HepG2 (cell line): ENCODE measurements around the gene FITM2. TPM values are rescaled to one million over a fixed set of nuclear protein-coding genes. Genes with fewer than 3 reads are reported as not detected.

Source experiments
- ATAC-seq: fragments of 200-7000 bp; cut with Tn5 transposase; 3 replicates; pipeline ENCODE4 v1.9.1; 2020; ENCODE audit warnings: mild to moderate bottlenecking, moderate library complexity
- BruUV-seq: library from RNA; stranded (reverse); fragments of 400-500 nt; replicated peaks from 2 replicates; lab custom pipeline; 2021; lab: Mats Ljungman, UMichigan
- CTCF ChIA-PET: fragments of 300-600 bp; formaldehyde crosslinking; extraction: SDS; loops from one replicate; lab custom pipeline; 2021; ENCODE audit warnings: low total read pairs, inconsistent platforms, low intra/inter-chr PET ratio; lab: Yijun Ruan, JAX
- POLR2A ChIA-PET: fragments of 350-600 bp; sonication (Branson Sonifier 250); formaldehyde crosslinking; loops from one replicate; lab custom pipeline; 2020; ENCODE audit warnings: antibody characterized with exemption, inconsistent platforms; lab: Yijun Ruan, JAX
- DNase-seq: peaks from one replicate; pipeline ENCODE4 v3.0.0-alpha.2; 2015; ENCODE audit warnings: low spot score
- FAIRE-seq: peaks from 3 replicates; lab custom pipeline; 2011; peaks lifted over from hg19 to GRCh38; lab: Jason Lieb, UNC
- H2AFZ ChIP-seq: one replicate; pipeline ENCODE4 v1.6.1; 2011; ENCODE audit warnings: low read length, inconsistent platforms
- H3K27ac ChIP-seq: fragments of 300-600 bp; 3 replicates; pipeline ENCODE4 v1.8.0; 2011; ENCODE audit warnings: mixed run types, mild to moderate bottlenecking, mixed read lengths, low read length, inconsistent platforms; ENCODE audit not compliant: insufficient read depth; ENCODE audit errors: extremely low read length
- H3K27me3 ChIP-seq, 2 experiments: fragments of 200-600 bp in 1 of 2; 2 replicates in 1 of 2; 3 replicates in 1 of 2; pipeline versions ENCODE4 v1.6.0 to v1.8.0; 2011; ENCODE audit warnings: low read length in 2 of 2, mild to moderate bottlenecking in 2 of 2, moderate library complexity in 2 of 2, inconsistent platforms in 1 of 2; ENCODE audit not compliant: insufficient read depth in 2 of 2, control insufficient read depth in 1 of 2
- H3K36me3 ChIP-seq, 2 experiments: fragments of 200-600 bp in 1 of 2; replicated peaks in 1 of 2; 2 replicates in 1 of 2; 3 replicates in 1 of 2; pipeline versions ENCODE4 v1.5.1 to v1.8.0; 2011; ENCODE audit warnings: low read length in 2 of 2, inconsistent platforms in 1 of 2; ENCODE audit not compliant: insufficient read depth in 2 of 2, control insufficient read depth in 1 of 2
- H3K4me1 ChIP-seq: 2 replicates; pipeline ENCODE4 v1.5.1; 2012; ENCODE audit warnings: low read length, inconsistent platforms; ENCODE audit not compliant: insufficient read depth
- H3K4me2 ChIP-seq: 2 replicates; pipeline ENCODE4 v1.6.0; 2011; ENCODE audit warnings: low read depth, low read length, inconsistent platforms
- H3K4me3 ChIP-seq, 3 experiments: fragments of 200-600 bp in 1 of 3; sonication (generic), shearing (Covaris generic) in 1 of 3; replicated peaks in 1 of 3; 2 replicates each; pipeline ENCODE4 v1.5.1; 2011 to 2016; ENCODE audit warnings: low read length in 3 of 3, inconsistent platforms in 2 of 3, low read depth in 2 of 3, mild to moderate bottlenecking in 2 of 3, control low read depth in 1 of 3, mixed read lengths in 1 of 3; ENCODE audit not compliant: insufficient read depth in 1 of 3
- H3K79me2 ChIP-seq: one replicate; pipeline ENCODE4 v1.6.1; 2011; ENCODE audit warnings: low read length, inconsistent platforms; ENCODE audit not compliant: insufficient read depth
- H3K9ac ChIP-seq: 2 replicates; pipeline ENCODE4 v1.6.0; 2011; ENCODE audit warnings: mild to moderate bottlenecking, low read depth, low read length, inconsistent platforms; ENCODE audit not compliant: insufficient read depth
- H3K9me3 ChIP-seq: 2 replicates; pipeline ENCODE4 v1.5.1; 2012; ENCODE audit warnings: mild to moderate bottlenecking, low read length
- H4K20me1 ChIP-seq: 2 replicates; pipeline ENCODE4 v1.6.0; 2011; ENCODE audit warnings: inconsistent platforms, mild to moderate bottlenecking, low read length, moderate library complexity; ENCODE audit not compliant: insufficient read depth
- ARNTL ChIP-seq: sonication (generic); formaldehyde crosslinking; IDR thresholded peaks from 2 replicates; pipeline ENCODE4 v1.4.0; 2020; ENCODE audit warnings: mild to moderate bottlenecking, missing genetic modification reagents
- EHMT2 ChIP-seq: fragments of 200-600 bp; sonication (generic); IDR thresholded peaks from 2 replicates; pipeline ENCODE4 v1.7.0; 2017; ENCODE audit warnings: antibody characterized with exemption, low read depth, low read length, borderline replicate concordance
- FOXA1 ChIP-seq, 2 experiments: fragments of 450-650 bp in 1 of 2; sonication (generic) in 1 of 2; formaldehyde crosslinking in 1 of 2; IDR thresholded peaks; 2 replicates each; pipeline versions ENCODE4 v1.4.0 to v1.6.1; 2016 to 2020; ENCODE audit warnings: missing genetic modification reagents in 1 of 2
- FOXO4 ChIP-seq: sonication (generic); formaldehyde crosslinking; conservative IDR thresholded peaks from 2 replicates; pipeline ENCODE4 v1.8.1; 2023; ENCODE audit warnings: missing genetic modification reagents
- GTF2F1 ChIP-seq: fragments of 150-350 bp; IDR thresholded peaks from 2 replicates; pipeline ENCODE4 v1.6.1; 2014; ENCODE audit warnings: low read length
- GTF3A ChIP-seq: sonication (generic); formaldehyde crosslinking; conservative IDR thresholded peaks from 2 replicates; pipeline ENCODE4 v1.4.0; 2020; ENCODE audit warnings: mild to moderate bottlenecking, missing genetic modification reagents
- HMG20B ChIP-seq: conservative IDR thresholded peaks from 2 replicates; pipeline ENCODE4 v1.6.1; 2016; ENCODE audit warnings: missing genetic modification reagents, missing compliant biosample characterization
- MIXL1 ChIP-seq: IDR thresholded peaks from 2 replicates; pipeline ENCODE4 v1.6.1; 2016
- MNT ChIP-seq: fragments of 450-650 bp; IDR thresholded peaks from 2 replicates; pipeline ENCODE4 v1.6.1; 2016
- ZBTB1 ChIP-seq: sonication (generic); formaldehyde crosslinking; IDR thresholded peaks from 2 replicates; pipeline ENCODE4 v1.4.0; 2020; ENCODE audit warnings: missing genetic modification reagents, borderline replicate concordance
- ZC3H13 ChIP-seq: sonication (generic); formaldehyde crosslinking; IDR thresholded peaks from 2 replicates; pipeline ENCODE4 v1.8.1; 2023; ENCODE audit warnings: mild to moderate bottlenecking, missing genetic modification reagents, moderate library complexity
- ZNF224 ChIP-seq: sonication (generic); formaldehyde crosslinking; IDR thresholded peaks from 2 replicates; pipeline ENCODE4 v1.5.0; 2020; ENCODE audit warnings: mild to moderate bottlenecking, missing genetic modification reagents
- ZNF230 ChIP-seq: sonication (generic); formaldehyde crosslinking; IDR thresholded peaks from 2 replicates; pipeline ENCODE4 v1.4.0; 2020; ENCODE audit warnings: mild to moderate bottlenecking, missing genetic modification reagents
- ZNF775 ChIP-seq: sonication (generic); formaldehyde crosslinking; IDR thresholded peaks from 2 replicates; pipeline ENCODE4 v1.4.0; 2020; ENCODE audit warnings: missing genetic modification reagents, mild to moderate bottlenecking, moderate library complexity, borderline replicate concordance
- WGBS: methylation state at CpG from one replicate; pipeline ENCODE4 v1.1.6; 2017; ENCODE audit warnings: low lambda C conversion rate; 5-methylcytosine and 5-hydroxymethylcytosine counted together
- in situ Hi-C: cut with HindIII; loops from 2 replicates; pipeline ENCODE4 v1.10.0; 2017; ENCODE audit warnings: low pct_unique_long_range_greater_than_20kb; ENCODE audit not compliant: extremely low pct_ligation_motif_present
- intact Hi-C: fragments of 100-400 bp; cut with micrococcal nuclease; formaldehyde crosslinking; loops from one replicate; pipeline ENCODE4 v1.10.0; 2022; ENCODE audit not compliant: unreplicated experiment
- polyA plus RNA-seq, 8 experiments: library from polyadenylated mRNA; depleted of rRNA in 3 of 8; stranded (reverse) in 7 of 8; unstranded in 1 of 8; fragments of >200 nt; fragmentation: Illumina TruSeq in 4 of 8; extraction: Trizol in 4 of 8; gene quantifications; 2 replicates each; pipeline versions ENCODE4 v1.2.1 to v1.2.3, GENCODE V29; 2011 to 2016; ENCODE audit warnings: low read depth in 4 of 8, missing spikeins in 1 of 8, mixed read lengths in 1 of 8; ENCODE audit not compliant: insufficient read depth in 1 of 8
- total RNA-seq, 5 experiments: library from RNA; depleted of rRNA; stranded (reverse); fragments of >200 nt; fragmentation: Illumina TruSeq; extraction: Trizol; gene quantifications; 2 replicates each; pipeline ENCODE4 v1.2.3, GENCODE V29; 2016; ENCODE audit warnings: low read depth in 1 of 5

Gene FITM2
- total and polyA plus RNA-seq, 2 of the 13 experiments (the other 11 are each of a cell fraction or from before 2014, with no cell fraction given), result 9.6 to 24.5 TPM

- H3K9ac ChIP-seq, result peak overlapping the region; percentile 69
- TF ChIP-seq ARNTL (CRISPR knock-in tag) (0 out of 2 replicates have a peak, but pooled peaks have one; percentile 32), MNT (no peak), EHMT2 (no peak), HMG20B (CRISPR knock-in tag) (0 out of 2 replicates have a peak, but pooled peaks have one; percentile 1), FOXA1 (IDR thresholded peaks at IDR 0.05) (no peak), FOXA1 (CRISPR knock-in tag; IDR thresholded peaks at IDR 0.05) (peak; percentile 55; the same call in 1 of the 2 replicates), ZC3H13 (CRISPR knock-in tag) (0 out of 2 replicates have a peak, but pooled peaks have one; percentile 43), ZNF230 (CRISPR knock-in tag) (0 out of 2 replicates have a peak, but pooled peaks have one; percentile 5), ZNF224 (no peak), ZBTB1 (no peak), ZNF775 (CRISPR knock-in tag) (0 out of 2 replicates have a peak, but pooled peaks have one; percentile 8), GTF3A (CRISPR knock-in tag) (0 out of 2 replicates have a peak, but pooled peaks have one; percentile 6), GTF2F1 (0 out of 2 replicates have a peak, but pooled peaks have one; percentile 17), MIXL1 (CRISPR knock-in tag) (0 out of 2 replicates have a peak, but pooled peaks have one; percentile 9), FOXO4 (0 out of 2 replicates have a peak, but pooled peaks have one; percentile 6)
- H3K4me1 ChIP-seq, result peaks cover 27% of the 10 kb centered on the region
- peak overlapping the region; percentile 78 for H3K4me2 ChIP-seq
- no TSS peak for BruUV-seq
- intact Hi-C loops, result loop anchor here (2.0 kb wide), 1 partner anchor 54 kb away; no protein-coding TSS in a partner anchor
- ATAC-seq, result no peak
- no peaks in the 10 kb centered on the region for H3K9me3 ChIP-seq
- FAIRE-seq, result no peak
- peaks cover 0 to 7% of the 10 kb centered on the region in 2 experiments; a peak in 2 of 5 replicates for H3K36me3 ChIP-seq
- H3K27ac ChIP-seq, result peak overlapping the region; percentile 82
- DNase-seq, result no peak
- H4K20me1 ChIP-seq, result no peaks in the 10 kb centered on the region
- in situ Hi-C loops, result no loop called here
- ChIA-PET POLR2A (interaction anchor here (0.8 to 2.0 kb wide), 24 partner anchors 8 to 147 kb away, joined by 3 to 30 read pairs (median 5); partner anchors contain the start of genes FITM2 and HNF4A), CTCF (no interaction called here)
- no peaks in the 10 kb centered on the region for H3K79me2 ChIP-seq
- H3K4me3 ChIP-seq, result peak overlapping the region in 2 of 3 experiments; percentile 20 to 45; a peak in 3 of 6 replicates
- H2AFZ ChIP-seq, result peak overlapping the region; percentile 49
- H3K27me3 ChIP-seq, result no peaks in the 10 kb centered on the region
- 77% methylated on average over 8 of the region's 8 CpGs for WGBS
Measured at GRCh38 chr20:44302736-44303135, 8.3 kb downstream of the FITM2 start.
